Hepatocyte (in vitro differentiated cells): Measurements from ENCODE around the gene TOX2. TPM values are rescaled to one million over a fixed set of nuclear protein-coding genes. Genes with fewer than 3 reads are reported as not detected.

Source experiments
- DNase-seq: peaks from one replicate; pipeline ENCODE4 v3.0.0-alpha.2; 2016; ENCODE audit warnings: low spot score
- H2AFZ ChIP-seq: fragments of 200-600 bp; sonication (generic); 2 replicates; pipeline ENCODE4 v1.6.0; 2016; ENCODE audit warnings: antibody characterized with exemption, mild to moderate bottlenecking
- H3K27ac ChIP-seq: fragments of 200-600 bp; sonication (generic); 2 replicates; pipeline ENCODE4 v1.5.1; 2016; ENCODE audit warnings: mild to moderate bottlenecking
- H3K27me3 ChIP-seq: fragments of 200-600 bp; sonication (generic); 2 replicates; pipeline ENCODE4 v1.6.1; 2016
- H3K36me3 ChIP-seq: fragments of 200-600 bp; sonication (generic); replicated peaks from 2 replicates; pipeline ENCODE4 v1.5.1; 2016; ENCODE audit warnings: low read depth; ENCODE audit not compliant: insufficient read depth
- H3K4me1 ChIP-seq: fragments of 200-600 bp; sonication (generic); 2 replicates; pipeline ENCODE4 v1.5.1; 2016; ENCODE audit warnings: mild to moderate bottlenecking, moderate library complexity; ENCODE audit not compliant: insufficient read depth
- H3K4me2 ChIP-seq: fragments of 200-600 bp; sonication (generic); 2 replicates; pipeline ENCODE4 v1.6.0; 2016
- H3K4me3 ChIP-seq: fragments of 200-600 bp; sonication (generic); 2 replicates; pipeline ENCODE4 v1.5.1; 2016; ENCODE audit warnings: mild to moderate bottlenecking
- H3K79me2 ChIP-seq: fragments of 200-600 bp; sonication (generic); 2 replicates; pipeline ENCODE4 v1.6.0; 2017; ENCODE audit warnings: mild to moderate bottlenecking
- H3K9me2 ChIP-seq: fragments of 200-600 bp; sonication (generic); replicated peaks from 2 replicates; pipeline ENCODE4 v1.6.0; 2017; ENCODE audit warnings: mild to moderate bottlenecking; ENCODE audit not compliant: insufficient read depth
- H3K9me3 ChIP-seq: fragments of 200-600 bp; sonication (generic); 2 replicates; pipeline ENCODE4 v1.5.1; 2016; ENCODE audit warnings: low read depth, mild to moderate bottlenecking
- H4K20me1 ChIP-seq: fragments of 200-600 bp; sonication (generic); 2 replicates; pipeline ENCODE4 v1.6.0; 2016; ENCODE audit warnings: mild to moderate bottlenecking; ENCODE audit not compliant: insufficient read depth, poor library complexity, severe bottlenecking
- EZH2 ChIP-seq: fragments of 200-600 bp; sonication (generic); IDR thresholded peaks from 2 replicates; pipeline ENCODE4 v1.6.1; 2016; ENCODE audit warnings: antibody characterized with exemption, mild to moderate bottlenecking, borderline replicate concordance
- EZH2phosphoT487 ChIP-seq: fragments of 200-600 bp; sonication (generic); IDR thresholded peaks from one replicate; pipeline ENCODE4 v1.6.1; 2018; ENCODE audit warnings: antibody characterized with exemption, mild to moderate bottlenecking, low read depth, moderate library complexity; ENCODE audit not compliant: unreplicated experiment, severe bottlenecking
- WGBS: methylation state at CpG from one replicate; pipeline ENCODE4 v1.1.6; 2016; ENCODE audit warnings: low lambda C conversion rate; ENCODE audit errors: missing lambda C conversion rate; 5-methylcytosine and 5-hydroxymethylcytosine counted together
- polyA plus RNA-seq: library from polyadenylated mRNA; unstranded; fragments of >200 nt; fragmentation: Nextera tagmentation; extraction: Ambion mirVana; gene quantifications from 2 replicates; pipeline ENCODE4 v1.2.1, GENCODE V29; 2016
- total RNA-seq: library from RNA; depleted of rRNA; stranded (reverse); fragments of >200 nt; gene quantifications from 2 replicates; pipeline ENCODE4 v1.2.3, GENCODE V29; 2014
- TF ChIP-seq, protein P1 (sequence below): fragments of 200-600 bp; sonication (generic); IDR thresholded peaks from 2 replicates; pipeline ENCODE4 v1.5.1; 2016; ENCODE audit warnings: antibody characterized with exemption, mild to moderate bottlenecking; ENCODE audit not compliant: poor library complexity

Gene TOX2
- total and polyA plus RNA-seq, 2 experiments from 2014 or later: 0.87 to 12.1 TPM

- WGBS: 83% methylated on average over 12 of the region's 12 CpGs
- Histone ChIP-seq H3K9me2 (no peaks in the 10 kb centered on the region), H3K4me2 (no peak overlapping the region), H2AFZ (no peak overlapping the region), H3K4me1 (peaks cover 9% of the 10 kb centered on the region), H4K20me1 (no peaks in the 10 kb centered on the region), H3K27me3 (no peaks in the 10 kb centered on the region), H3K9me3 (no peaks in the 10 kb centered on the region), H3K27ac (no peak overlapping the region), H3K36me3 (no peaks in the 10 kb centered on the region), H3K4me3 (no peak overlapping the region), H3K79me2 (no peaks in the 10 kb centered on the region)
- TF ChIP-seq EZH2phosphoT487: no peak
- TF ChIP-seq, protein P1, sequence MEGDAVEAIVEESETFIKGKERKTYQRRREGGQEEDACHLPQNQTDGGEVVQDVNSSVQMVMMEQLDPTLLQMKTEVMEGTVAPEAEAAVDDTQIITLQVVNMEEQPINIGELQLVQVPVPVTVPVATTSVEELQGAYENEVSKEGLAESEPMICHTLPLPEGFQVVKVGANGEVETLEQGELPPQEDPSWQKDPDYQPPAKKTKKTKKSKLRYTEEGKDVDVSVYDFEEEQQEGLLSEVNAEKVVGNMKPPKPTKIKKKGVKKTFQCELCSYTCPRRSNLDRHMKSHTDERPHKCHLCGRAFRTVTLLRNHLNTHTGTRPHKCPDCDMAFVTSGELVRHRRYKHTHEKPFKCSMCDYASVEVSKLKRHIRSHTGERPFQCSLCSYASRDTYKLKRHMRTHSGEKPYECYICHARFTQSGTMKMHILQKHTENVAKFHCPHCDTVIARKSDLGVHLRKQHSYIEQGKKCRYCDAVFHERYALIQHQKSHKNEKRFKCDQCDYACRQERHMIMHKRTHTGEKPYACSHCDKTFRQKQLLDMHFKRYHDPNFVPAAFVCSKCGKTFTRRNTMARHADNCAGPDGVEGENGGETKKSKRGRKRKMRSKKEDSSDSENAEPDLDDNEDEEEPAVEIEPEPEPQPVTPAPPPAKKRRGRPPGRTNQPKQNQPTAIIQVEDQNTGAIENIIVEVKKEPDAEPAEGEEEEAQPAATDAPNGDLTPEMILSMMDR: no peak
- TF ChIP-seq EZH2: no peak
- no peak for DNase-seq
Observed at GRCh38 chr20:44020406-44021148, 105.9 kb downstream of the TOX2 start.

GRCh38 chr20:44021186-44021585, 106.5 kb downstream of the TOX2 start:
- H3K4me1 ChIP-seq: peaks cover 4% of the 10 kb centered on the region
- no peaks in the 10 kb centered on the region for H3K79me2 ChIP-seq
- H3K27ac ChIP-seq: no peak overlapping the region
- no peaks in the 10 kb centered on the region for H4K20me1 ChIP-seq
- DNase-seq: no peak
- no peaks in the 10 kb centered on the region for H3K9me2 ChIP-seq
- no peak overlapping the region for H3K4me3 ChIP-seq
- no peak overlapping the region for H2AFZ ChIP-seq
- no peaks in the 10 kb centered on the region for H3K36me3 ChIP-seq
- H3K27me3 ChIP-seq: no peaks in the 10 kb centered on the region
- no peak for TF ChIP-seq EZH2
- TF ChIP-seq, protein P1: no peak
- no peak for TF ChIP-seq EZH2phosphoT487
- WGBS: 94% methylated on average over 6 of the region's 6 CpGs
- no peaks in the 10 kb centered on the region for H3K9me3 ChIP-seq
- H3K4me2 ChIP-seq: no peak overlapping the region

DNA sequence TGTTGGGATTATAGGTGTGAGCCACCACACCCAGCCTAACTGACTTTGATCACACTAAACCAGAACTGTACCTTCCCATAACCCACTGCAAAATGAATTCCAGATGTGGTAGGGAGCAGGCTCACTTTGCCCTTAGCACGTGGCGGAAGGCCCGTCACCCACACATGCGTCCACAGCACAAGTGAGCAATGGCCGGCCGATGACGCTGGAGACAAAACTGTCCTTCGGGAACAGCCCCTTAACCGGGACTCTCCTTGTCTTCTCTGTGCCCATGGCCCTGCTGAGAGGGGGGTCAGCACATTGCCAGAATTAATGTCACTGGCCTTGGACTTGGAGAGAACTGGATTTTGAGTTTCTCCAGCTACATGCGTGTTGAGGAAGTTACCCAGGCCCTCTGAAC, 107.2 kb downstream of the TOX2 start:
- Histone ChIP-seq H3K79me2 (no peaks in the 10 kb centered on the region), H3K9me3 (no peaks in the 10 kb centered on the region), H3K36me3 (no peaks in the 10 kb centered on the region), H3K27ac (no peak overlapping the region), H2AFZ (no peak overlapping the region), H3K4me1 (peaks cover 4% of the 10 kb centered on the region), H3K4me2 (no peak overlapping the region), H3K9me2 (no peaks in the 10 kb centered on the region), H4K20me1 (no peaks in the 10 kb centered on the region), H3K27me3 (no peaks in the 10 kb centered on the region), H3K4me3 (no peak overlapping the region)
- DNase-seq: no peak
- TF ChIP-seq EZH2 (no peak), EZH2phosphoT487 (no peak)
- TF ChIP-seq, protein P1: no peak
- WGBS: 90% methylated on average over 10 of the region's 10 CpGs
